BLaER1 (cell line): Measurements from ENCODE around the gene FBXO42.

Experiments used
- H3K27ac ChIP-seq: shearing (Covaris generic); formaldehyde crosslinking; 2 replicates; pipeline ENCODE4 v1.8.1; 2022
- H3K27me3 ChIP-seq: shearing (Covaris generic); formaldehyde crosslinking; 2 replicates; pipeline ENCODE4 v1.8.1; 2022
- H3K36me3 ChIP-seq: shearing (Covaris generic); formaldehyde crosslinking; 2 replicates; pipeline ENCODE4 v1.8.1; 2022
- H3K4me1 ChIP-seq: shearing (Covaris generic); formaldehyde crosslinking; 2 replicates; pipeline ENCODE4 v1.8.1; 2022
- H3K4me2 ChIP-seq: shearing (Covaris generic); formaldehyde crosslinking; 2 replicates; pipeline ENCODE4 v1.8.1; 2022
- H3K4me3 ChIP-seq: shearing (Covaris generic); formaldehyde crosslinking; 2 replicates; pipeline ENCODE4 v1.8.1; 2022
- H3K9ac ChIP-seq: shearing (Covaris generic); formaldehyde crosslinking; 2 replicates; pipeline ENCODE4 v1.8.1; 2022
- H3K9me3 ChIP-seq: shearing (Covaris generic); formaldehyde crosslinking; 2 replicates; pipeline ENCODE4 v1.8.1; 2022
- H4K20me1 ChIP-seq: shearing (Covaris generic); formaldehyde crosslinking; 2 replicates; pipeline ENCODE4 v1.8.1; 2022
- Cebpa-rat ChIP-seq: shearing (Covaris generic); IDR thresholded peaks from 2 replicates; pipeline ENCODE4 v1.8.1; 2022

Gene FBXO42

DNA sequence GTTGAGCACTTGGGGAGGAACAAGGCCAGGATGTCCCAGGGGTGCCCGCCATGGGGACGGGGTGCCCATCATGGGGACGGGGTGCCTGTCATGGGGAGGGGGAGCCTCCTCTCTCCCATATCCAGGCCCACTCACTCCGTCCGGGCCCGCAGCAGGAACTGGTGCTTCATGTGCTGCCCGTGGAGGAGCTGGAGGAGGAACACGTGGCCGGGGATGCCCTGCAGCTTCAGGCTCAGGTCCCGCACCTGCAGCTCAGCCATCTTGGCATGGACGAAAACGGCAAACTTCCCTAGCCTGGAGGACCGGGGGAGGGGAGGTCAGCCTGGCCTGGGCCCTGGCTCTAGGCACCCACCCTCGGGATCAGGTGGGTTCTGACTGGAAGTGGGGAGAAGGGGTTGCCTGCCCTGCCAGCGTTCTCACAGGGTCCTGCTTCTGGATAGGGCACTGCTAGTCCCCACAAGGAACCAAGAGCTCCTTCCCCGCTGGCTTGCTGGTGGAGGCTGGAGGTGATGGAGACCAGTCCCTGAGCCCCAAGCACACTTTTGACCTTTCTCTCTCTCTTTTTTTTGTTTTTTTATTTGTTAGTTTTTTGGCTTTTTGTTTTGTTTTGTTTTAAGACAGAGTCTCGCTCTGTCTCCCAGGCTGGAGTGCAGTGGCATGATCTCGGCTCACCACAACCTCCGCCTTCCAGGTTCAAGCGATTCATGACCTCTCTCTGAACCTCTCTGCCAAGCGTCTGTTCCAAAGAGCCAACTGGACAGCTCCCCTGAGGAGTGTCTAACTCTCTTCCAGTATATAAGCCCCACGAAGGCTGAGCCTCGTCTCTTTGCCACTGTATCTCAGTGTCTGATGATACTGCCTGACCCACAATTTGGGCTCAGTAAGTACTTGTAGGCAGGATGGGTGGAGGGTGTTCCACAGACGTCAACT is 149.7 kb downstream of the FBXO42 start:
- H3K9me3 ChIP-seq, result no peaks in the 10 kb centered on the region
- TF ChIP-seq Cebpa-rat, result no peak

DNA sequence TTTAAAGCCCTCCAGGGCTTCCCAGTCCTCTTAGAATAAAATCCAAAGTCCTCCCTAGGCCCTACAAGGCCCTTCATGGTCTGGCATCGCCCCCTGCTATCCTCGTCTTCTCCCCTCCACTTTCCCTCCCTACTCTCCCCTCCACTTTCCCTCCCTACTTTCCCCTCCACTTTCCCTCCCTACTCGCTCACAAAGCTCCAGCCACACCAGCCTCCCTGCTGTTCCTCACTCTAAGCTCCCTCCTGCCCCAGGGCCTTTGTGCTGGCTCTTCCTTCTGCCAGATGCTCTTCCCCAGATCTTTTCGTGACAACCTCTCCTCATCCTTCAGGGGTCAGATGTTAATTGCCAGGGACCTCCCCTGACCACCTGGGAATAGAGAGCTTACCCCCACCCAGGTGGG is 152.6 kb downstream of the FBXO42 start:
- Histone ChIP-seq H3K36me3 (peaks cover 22% of the 10 kb centered on the region; the same call in 1 of the 2 replicates), H3K27me3 (no peaks in the 10 kb centered on the region), H3K9me3 (no peaks in the 10 kb centered on the region), H3K4me3 (no peak overlapping the region), H3K27ac (no peak overlapping the region), H4K20me1 (no peaks in the 10 kb centered on the region), H3K9ac (no peak overlapping the region), H3K4me1 (peaks cover 11% of the 10 kb centered on the region), H3K4me2 (0 out of 2 replicates have a peak overlapping the region, but pooled peaks have one; percentile 17)
- TF ChIP-seq Cebpa-rat, result no peak

More for the DNA sequence above, 149.7 kb downstream of the FBXO42 start:
- no peaks in the 10 kb centered on the region for H3K27me3 ChIP-seq
- H3K4me1 ChIP-seq, result peaks cover 28% of the 10 kb centered on the region
- no peak overlapping the region for H3K4me3 ChIP-seq
- H3K9ac ChIP-seq, result no peak overlapping the region
- no peak overlapping the region for H3K27ac ChIP-seq
- no peak overlapping the region for H3K4me2 ChIP-seq
- H4K20me1 ChIP-seq, result no peaks in the 10 kb centered on the region
- H3K36me3 ChIP-seq, result peaks cover 22% of the 10 kb centered on the region; the same call in 1 of the 2 replicates

- Histone ChIP-seq H3K9me3 (no peaks in the 10 kb centered on the region), H3K4me2 (peak overlapping the region; percentile 17; the same call in 1 of the 2 replicates), H3K4me1 (peaks cover 11% of the 10 kb centered on the region), H3K4me3 (no peak overlapping the region), H3K36me3 (peaks cover 18% of the 10 kb centered on the region; the same call in 1 of the 2 replicates), H4K20me1 (no peaks in the 10 kb centered on the region), H3K27me3 (no peaks in the 10 kb centered on the region), H3K27ac (0 out of 2 replicates have a peak overlapping the region, but pooled peaks have one; percentile 9), H3K9ac (no peak overlapping the region)
- TF ChIP-seq Cebpa-rat, result no peak
Observed at GRCh38 chr1:16199157-16199501, 153.2 kb downstream of the FBXO42 start.

DNA sequence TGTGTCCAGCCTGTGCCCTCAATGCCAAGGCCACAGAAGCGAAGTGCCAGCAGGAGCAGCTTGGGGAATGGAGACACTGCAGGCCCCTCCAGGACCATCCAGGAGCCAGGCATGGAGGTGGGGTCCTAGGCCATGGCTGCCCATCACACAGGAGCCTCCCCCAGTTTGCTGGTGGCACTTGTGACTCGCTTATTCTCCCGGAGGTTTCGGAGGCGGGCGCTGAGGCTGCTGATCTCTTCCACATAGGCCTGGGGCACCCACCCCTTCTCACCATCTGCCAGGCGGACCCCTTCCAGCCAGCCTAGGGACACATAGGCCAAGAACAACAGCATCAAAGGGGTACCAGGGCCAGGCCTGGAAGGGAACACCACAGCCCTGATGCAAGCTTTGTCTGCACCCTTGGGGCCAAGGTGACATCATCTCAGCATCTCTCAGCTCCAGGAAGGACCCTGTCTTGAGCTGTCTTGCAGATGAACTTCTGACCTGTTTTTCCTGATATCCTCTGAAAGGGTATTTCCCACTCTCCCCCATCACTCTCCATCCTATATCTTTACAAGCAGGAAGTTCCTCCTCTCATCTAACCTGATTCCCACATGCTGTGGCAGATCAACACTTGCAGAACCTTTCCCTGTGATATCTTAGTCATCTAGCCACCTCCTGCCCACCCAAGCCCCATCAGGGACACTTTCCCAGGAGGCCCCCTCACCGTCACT is 153.7 kb downstream of the FBXO42 start:
- no peaks in the 10 kb centered on the region for H4K20me1 ChIP-seq
- no peaks in the 10 kb centered on the region for H3K9me3 ChIP-seq
- H3K36me3 ChIP-seq, result peaks cover 18% of the 10 kb centered on the region; the same call in 1 of the 2 replicates
- H3K27ac ChIP-seq, result no peak overlapping the region
- no peak overlapping the region for H3K9ac ChIP-seq
- no peak overlapping the region for H3K4me3 ChIP-seq
- TF ChIP-seq Cebpa-rat, result no peak
- H3K27me3 ChIP-seq, result no peaks in the 10 kb centered on the region
- peak overlapping the region; percentile 17; the same call in 1 of the 2 replicates for H3K4me2 ChIP-seq
- H3K4me1 ChIP-seq, result peaks cover 11% of the 10 kb centered on the region

- no peaks in the 10 kb centered on the region for H3K9me3 ChIP-seq
Observed at GRCh38 chr1:16196874-16197273, 155.4 kb downstream of the FBXO42 start.

More at GRCh38 chr1:16196874-16197273, 155.4 kb downstream of the FBXO42 start:
- TF ChIP-seq Cebpa-rat, result no peak
- H3K27me3 ChIP-seq, result no peaks in the 10 kb centered on the region
- H3K27ac ChIP-seq, result no peak overlapping the region
- no peak overlapping the region for H3K4me3 ChIP-seq
- H3K9ac ChIP-seq, result no peak overlapping the region
- H3K4me2 ChIP-seq, result no peak overlapping the region
- peaks cover 14% of the 10 kb centered on the region for H3K4me1 ChIP-seq
- peaks cover 10% of the 10 kb centered on the region; the same call in 1 of the 2 replicates for H3K36me3 ChIP-seq
- no peaks in the 10 kb centered on the region for H4K20me1 ChIP-seq
